A549 treated with CORT108297 at 1 μM for 4 hours (cell line): ENCODE measurements around the gene TRPM1. TPM values are rescaled to one million over a fixed set of nuclear protein-coding genes. Genes with fewer than 3 reads are reported as not detected.

Experiments used
- total RNA-seq: library from RNA; stranded (reverse); fragments of 200-300 nt; extraction: Qiagen RNA extraction; gene quantifications from 5 replicates; pipeline ENCODE4 v1.2.3, GENCODE V29; 2022

TRPM1 gene
- total RNA-seq, result not detected in 5 replicates

DNA sequence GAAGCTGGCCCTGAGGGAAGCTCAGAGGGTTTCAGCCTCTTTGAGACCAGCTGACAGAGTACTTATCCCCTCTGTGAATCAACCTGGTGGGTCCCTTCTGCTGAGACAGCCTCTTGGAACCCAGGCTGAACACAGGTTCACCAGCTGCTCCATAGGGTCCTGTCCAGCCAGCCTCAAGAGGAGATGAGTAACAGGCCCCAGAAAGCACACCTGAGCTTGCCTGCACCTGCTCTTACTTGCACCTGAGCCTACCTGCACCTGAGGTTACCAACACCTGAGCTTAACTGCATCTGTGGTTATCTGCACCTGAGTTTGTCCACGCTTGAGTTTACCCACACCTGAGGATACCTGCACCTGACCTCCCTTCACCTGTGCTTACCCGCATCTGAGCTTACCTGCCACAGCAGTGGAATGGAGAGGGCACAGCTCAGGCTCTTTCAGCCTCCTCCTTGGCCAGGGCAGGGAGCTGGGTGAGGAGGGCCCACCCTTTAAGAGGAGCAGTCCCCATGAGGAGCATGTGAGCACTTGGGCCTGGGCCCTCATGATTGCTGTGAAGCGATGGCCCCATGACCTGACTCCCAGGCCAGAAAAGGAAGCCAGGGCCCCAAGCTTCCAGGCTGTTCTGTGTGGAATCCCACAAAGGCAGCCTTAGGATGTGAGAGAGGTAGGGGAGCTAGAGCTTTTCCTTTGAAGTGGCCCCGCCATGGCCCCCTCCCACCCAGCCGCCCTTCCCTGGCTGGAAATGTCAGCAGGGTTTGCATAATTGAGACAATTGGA, at the start of gene TRPM1:
Gene TRPM1 (minus strand): TSS at position 464 of the 777 bp plus-strand sequence. CDS start 20,370 bp downstream, outside the sequence.

DNA sequence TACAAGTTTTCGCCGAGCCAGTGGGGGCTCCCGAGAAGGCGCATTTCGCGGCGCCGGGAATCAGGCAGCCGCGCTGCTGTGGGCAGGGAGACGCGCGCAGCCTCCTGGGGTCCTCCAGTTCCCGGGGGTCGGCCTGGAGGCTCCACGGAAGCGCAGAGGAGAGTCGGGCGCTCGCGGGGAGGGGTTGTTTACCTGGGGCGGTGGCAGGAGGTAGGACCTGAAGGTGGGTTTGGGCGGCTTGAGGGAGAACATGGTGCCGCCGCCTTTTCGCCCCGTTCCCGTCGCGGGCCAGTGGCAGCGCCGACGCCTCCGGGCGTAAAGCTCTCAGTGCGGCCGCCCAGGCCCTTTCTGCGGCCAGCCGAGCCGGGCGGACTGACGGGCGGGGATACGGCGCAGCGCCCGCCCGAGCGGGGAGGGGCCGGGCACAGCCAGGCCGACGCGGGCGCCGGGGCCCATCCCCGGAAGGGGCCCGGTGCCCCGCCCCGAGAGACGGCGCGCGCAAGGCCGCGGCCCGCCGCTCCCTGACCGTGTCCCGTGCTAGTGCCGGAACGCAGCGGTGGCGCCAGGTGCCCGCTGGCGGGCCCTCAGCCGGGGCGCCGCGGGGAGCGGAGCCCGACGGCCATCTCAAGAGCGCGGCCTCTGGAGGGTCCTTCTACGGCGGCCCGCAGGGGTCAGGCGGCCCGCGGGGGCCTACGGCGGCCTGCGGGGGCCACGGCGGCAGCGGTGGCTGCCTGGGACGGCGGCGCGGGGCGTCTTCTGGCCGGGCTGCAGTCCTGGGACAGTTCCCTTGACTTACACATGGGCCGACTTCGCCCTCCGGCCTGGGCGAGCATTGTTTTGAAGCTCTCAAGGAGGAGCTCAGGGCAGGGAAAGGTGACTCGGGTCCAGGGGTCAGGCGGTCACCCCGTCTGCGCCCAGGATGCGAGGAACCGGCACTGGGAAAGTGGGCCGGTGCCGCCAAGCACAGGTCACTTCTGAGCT, 110.0 kb downstream of the TRPM1 start, which contains the start of gene MTMR10:
Gene MTMR10 (minus strand): TSS at position 374 of the 981 bp plus-strand sequence. CDS start 122 bp downstream, at position 252.

Other genes with a start within 250 kb of the TRPM1 start
- gene FAN1, start 197.8 kb downstream of the TRPM1 start, total RNA-seq, result 10.7 to 13.3 TPM (median 13.1 TPM) in 5 replicates
- gene MTMR10, start 110.1 kb downstream of the TRPM1 start, total RNA-seq, result 10.5 to 15.9 TPM (median 14.8 TPM) in 5 replicates
- gene KLF13, start 225.1 kb upstream of the TRPM1 start, total RNA-seq, result 70.5 to 99.2 TPM (median 90.1 TPM) in 5 replicates